Non-pigmented ciliary epithelial cell (primary cell): ENCODE data around the gene VSTM2L.

Source experiments
- DNase-seq: peaks from one replicate; pipeline ENCODE4 v3.0.0-alpha.2; 2010; ENCODE audit warnings: low read depth

The VSTM2L gene

DNA sequence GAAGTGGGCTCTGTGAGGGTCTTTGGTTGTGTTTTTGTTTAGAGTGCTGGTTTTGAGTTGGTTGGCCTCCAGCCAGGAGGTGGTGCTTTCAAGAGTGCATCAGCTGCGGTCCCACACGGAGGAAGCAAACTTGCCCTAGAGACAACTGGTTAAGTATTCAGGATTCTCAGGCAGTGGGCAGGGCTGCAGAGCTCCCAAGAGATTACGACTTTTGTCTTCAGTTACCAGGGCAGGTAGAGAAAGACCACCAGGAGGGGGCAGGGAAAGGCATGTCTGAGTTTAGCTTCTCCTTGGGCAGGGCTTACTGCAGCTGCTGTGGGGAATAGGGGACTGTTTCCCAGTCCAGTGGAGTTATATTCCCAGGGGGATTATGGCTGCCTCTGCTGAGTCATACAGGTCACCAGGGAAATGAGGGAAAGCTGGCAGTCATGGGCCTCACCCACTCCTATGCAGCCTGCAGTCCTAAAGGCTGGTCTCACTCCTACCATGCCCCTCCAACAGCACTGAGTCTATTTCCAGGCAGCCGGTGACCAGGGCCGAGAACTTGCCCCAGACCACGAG lies 66.0 kb downstream of the VSTM2L start:
- no peak for DNase-seq

DNA sequence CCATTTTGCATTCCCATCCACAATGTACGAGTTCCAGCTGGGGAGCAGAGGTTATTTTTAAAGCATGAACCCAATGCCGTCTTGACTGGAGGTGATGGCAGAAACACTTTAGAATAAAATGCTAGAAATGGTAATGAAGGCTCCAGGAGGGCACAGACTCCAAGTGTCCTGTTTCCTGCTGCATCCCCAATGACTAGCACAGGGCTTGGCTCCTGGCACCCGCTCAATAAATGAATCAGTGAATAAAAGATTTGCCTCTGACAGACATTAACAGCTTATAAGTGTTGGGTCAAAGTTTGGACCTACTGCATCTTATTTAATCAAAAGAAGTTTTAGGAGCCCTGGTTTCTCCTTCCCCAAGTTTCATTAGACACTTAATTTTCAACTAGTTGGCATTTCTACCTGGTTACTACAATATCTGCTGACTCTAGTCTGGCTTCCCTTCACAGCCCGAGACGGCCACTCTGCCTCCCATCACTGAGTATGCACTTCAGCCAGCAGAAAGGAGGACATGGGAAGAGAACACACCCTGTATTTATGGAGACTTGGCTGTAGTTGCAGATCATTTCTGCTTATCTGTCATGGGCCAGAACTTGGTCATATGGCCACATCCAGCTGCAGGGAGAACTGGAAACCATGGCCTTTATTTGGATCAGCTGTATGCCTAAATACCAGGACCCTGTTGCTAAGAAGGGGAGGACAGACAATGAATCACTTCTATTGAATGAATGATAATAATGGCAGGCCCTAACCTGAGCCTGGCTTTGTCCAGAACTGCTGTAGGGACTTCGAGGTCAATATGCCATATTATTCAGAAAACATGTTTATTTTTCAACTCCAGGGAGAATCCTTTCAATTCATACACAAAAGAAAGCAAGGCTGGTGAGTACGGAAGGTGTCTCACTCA lies 67.3 kb downstream of the VSTM2L start:
- no peak for DNase-seq

DNA sequence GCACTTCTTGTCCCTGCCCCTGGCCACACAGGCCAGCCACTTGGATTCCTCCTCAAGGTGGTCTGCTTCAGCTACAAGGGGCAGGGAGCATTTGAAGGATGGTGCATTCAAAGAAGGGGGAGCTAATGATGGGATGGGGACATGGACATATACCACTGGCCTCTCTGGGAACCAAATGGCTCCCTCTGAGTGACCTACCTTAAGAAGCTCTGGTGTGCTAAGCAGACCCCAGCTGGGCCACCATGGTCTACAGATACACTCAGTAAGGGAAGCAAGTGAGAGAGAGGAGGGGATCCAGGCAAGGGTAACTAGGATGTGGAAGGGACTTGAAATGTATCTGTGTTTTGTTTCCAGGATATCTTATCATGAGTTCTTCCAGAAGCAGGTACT lies 67.9 kb downstream of the VSTM2L start:
- DNase-seq: no peak

DNA sequence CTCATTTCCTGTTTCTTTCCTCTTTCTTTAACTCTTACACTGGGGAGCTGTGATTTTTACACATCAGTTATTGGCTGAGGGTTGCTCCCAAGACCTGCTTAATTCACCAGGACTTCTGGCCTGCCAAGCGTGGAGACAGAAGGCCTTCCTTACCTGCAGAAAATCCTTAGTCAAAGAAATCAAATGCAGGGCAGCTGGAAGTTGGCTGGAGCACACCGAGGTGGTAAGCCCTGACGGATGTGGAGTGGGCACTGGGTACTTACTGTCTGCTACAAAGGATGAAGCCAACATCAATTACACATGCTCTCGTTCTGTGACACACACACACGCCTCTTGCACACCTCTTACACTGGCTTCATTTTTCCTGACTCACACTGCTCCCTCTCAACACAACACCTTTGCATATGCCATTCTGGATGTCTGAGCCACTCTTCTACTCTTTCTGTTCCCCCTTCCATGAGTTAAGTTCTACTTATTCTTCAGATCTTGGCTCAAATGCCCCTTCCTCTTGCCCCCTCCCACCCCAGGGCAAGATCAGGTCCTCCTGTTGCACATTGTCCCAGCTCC lies 68.7 kb downstream of the VSTM2L start:
- DNase-seq: no peak

DNA sequence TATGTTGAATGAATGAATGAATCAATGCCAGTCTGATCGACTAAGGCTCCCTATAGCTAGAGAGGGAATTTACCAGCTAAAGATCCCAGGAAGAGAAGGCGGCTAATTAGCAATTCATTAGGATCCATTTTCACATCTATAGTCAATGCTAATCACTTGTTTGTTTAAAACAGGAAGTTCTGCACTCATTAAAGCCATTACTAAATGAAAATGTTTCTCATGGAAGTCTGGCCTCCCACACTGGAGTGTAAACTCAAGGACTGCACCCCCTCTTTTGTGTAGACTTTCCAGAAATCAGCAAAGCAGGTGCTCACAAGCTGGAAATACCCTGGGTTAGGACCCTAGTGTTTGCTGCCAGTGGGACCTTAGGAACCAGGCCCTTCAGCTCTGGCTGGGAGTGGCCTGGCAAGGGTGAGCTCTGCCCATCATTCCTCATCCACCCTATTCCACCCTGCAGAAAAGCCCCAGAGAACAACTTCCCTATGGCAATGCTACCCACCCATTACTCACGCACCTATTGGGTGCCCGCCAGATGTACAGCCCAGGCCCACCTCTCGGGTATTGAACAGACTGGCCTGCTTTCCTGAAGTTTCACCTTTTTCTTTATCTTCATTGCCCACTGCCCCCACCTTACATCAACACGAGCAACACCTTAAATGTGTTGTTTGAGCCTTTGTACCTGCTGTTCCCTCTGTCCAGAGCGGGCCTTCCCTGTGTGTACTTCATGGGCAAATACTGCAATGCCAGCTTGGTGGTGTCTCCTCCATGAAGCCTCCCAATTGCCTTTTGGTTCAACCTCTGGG lies 69.5 kb downstream of the VSTM2L start:
- DNase-seq: no peak

DNA sequence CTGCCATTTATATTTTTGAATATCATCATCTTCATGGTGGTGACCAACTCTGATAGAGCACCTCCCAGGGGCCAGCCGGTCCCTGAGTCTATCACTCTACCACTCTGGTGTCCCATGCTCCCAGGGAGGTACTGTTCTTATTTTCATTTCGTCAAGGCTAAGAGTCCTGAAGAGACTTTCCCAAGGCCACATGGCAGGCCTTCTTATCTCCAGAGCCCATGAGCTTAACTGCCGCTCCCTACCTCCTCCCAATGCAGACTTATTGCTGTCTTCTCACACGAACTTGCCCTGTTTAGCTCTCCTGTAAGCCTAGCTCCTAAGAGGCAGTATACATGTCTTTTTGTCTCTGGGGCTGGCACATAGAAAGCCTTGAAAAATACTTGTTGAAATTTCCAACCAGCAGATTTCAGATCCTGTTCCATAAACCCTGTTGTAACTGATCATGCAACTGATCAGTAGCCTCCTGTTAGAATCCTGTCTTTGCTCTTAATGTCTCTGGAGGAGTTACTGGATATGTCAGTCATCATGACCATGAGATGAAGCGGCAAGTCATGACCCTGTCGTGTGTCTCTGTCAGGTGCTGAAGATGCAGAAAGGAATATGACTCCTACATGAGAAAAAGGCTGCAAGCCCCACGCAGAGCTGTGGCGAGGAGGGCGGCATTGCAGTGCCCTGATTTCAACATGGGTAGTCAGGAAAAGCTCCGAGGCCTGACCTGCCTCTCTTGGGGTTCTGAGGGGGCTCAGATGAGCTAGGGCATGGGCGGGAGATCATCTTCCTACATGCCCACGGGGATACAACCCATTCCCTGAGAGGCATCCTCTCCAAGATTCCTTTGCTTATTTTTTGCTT lies 70.4 kb downstream of the VSTM2L start:
- no peak for DNase-seq

DNA sequence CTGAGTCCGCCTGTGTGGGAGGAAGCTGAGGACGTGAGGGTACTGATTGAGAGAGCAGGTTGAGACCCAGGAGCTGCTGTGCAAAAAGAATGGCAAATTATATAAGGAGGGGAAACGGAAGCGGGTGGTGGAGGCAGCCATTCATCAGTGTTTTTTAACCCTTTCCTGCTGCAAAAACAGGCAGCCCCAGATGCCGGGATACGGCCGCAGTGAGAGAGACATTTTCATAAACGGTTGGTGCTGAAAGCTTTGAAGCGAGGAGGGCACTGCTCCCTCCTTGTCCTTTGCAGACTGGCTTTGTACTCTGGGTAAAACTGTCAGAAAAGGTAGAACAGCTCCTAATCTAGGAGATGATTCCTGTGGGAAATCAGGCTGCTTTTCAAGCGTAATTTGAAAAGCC lies 74.0 kb downstream of the VSTM2L start:
- DNase-seq: no peak

DNA sequence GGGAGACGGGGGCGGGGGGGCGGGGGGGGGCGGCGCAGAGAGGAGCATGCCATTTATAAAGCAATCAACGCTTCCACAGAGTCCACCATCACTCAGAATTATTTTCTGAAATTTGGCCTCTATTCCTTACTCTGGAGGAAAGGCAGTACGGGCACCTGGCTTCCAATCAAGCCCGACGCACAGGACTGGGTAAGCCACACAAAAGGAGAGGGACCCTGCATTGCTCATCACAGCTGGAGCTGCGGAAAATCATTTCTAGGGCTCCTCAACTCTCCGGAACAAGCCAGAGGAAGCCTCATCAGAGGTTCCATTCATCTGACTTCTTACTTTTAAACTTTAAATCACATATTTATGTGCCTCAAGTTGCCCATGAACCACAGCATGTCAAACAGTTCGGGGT lies 74.4 kb downstream of the VSTM2L start:
- no peak for DNase-seq

DNA sequence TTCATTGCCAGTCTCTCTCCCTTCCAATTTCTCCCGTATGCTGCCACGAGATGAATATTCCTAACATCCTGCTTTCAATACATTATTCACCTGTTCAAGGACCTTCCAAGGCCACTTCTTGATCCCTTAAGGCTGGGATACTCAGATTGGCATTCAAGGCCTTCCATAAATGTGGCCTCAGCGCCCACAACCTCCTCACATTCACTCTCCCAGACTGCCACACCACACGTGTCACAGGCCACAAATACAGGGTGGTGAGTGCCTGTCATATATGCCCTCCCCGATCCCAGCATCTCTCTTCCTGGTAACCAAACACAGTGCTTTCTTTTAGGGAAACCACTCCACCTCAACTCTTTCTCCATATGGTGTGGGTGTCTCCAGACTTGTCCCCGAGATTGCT lies 74.9 kb downstream of the VSTM2L start:
- DNase-seq: no peak

DNA sequence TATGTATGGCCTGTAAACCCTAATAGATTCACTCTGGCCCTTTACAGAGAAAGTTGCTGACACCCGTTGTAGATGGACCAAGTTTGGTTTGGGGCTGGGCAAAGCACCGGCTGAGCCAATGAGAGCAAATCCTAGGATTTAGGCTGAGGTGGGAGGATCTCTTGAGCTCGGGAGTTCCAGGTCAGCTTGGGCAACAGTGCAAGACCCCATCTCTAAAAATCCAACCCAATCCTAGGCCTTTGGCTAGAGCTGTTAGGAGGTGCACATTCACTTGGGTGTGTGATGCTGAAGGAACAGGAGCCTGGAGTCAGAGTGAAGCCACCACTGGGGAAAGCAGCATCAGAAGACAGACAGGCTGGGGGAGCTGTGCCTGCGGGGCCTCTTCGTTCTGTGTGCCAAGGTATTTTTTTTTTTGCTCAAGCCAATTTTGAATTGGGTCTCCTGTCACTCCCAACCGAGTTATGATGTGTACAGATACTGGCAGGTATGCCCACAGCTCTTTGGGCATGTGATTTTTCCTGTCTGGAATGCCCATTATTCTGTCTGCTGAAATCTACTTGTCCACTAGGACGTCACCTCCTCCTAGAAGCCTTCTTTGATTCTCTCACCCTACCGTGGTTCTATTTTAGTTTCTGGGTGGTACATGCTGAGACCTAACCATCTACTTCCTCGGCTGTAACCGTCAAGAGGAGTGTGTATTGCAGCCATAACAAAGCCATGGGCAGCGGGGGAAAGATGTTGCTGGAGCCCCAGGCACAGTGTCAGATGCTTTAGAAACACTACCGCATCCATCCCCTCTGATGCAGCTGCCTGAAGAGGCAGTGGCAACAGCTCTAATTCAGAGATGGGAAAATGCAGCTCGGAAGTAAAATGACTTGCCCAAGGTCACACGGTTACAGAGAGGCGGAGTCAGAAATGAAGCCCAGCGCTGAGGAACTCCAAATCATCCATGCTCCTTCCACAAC lies 76.4 kb downstream of the VSTM2L start:
- DNase-seq: no peak

DNA sequence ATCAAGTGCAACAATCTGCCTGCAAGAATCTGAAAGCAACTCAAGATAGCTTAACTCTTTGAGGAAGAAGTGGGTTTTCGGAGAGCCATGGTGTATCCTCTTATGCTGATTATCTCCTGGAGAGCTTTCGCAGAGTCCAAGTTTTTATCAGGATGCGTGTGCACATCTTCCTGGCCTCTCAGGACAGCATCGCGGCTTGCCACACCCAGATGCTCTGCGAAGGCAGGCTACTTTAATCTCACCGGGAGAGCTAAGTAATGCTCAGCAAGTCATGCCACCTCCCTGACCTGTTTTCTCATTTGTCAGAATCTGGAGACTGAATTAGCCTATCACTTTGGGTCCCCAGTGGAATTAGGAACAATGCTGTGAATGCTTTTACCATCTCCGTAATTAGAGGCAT lies 77.5 kb downstream of the VSTM2L start:
- DNase-seq: no peak

DNA sequence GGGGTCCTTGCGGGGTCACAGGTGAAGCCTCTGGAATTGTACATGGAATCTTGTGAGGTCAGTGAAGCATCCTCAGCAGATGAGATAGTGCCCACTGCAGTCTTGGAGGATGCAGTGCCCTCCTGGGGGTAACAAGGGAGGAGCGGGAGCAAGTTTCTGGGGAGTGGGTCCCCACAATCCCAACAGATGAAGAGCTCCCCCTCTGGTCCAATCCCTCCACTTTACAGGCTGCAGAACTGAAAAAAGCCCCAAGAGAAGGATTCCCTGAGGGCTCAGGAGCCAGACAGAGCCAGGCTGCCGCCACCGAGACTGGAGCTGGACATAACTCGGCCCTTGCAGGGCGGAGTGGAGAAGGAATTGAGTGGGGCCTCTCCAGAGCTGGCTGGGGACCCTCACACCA lies 77.9 kb downstream of the VSTM2L start:
- DNase-seq: no peak

DNA sequence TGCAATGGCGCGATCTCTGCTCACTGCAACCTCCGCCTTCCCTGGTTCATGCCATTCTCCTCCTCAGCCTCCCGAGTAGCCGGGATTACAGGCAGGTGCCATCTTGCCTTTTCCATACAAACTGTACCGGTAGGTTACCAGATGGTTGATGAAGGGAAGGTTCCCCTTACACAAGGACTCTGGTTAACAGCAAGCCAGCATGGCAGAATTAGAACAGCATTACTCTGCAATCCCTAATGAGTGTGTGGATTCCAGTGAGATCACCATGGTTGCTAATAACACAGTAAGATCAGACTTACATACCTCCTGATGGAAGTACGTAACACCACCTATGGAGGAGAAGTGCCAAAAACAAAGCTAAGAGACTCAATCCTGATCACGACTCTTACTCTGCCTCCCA lies 78.6 kb downstream of the VSTM2L start:
- no peak for DNase-seq

DNA sequence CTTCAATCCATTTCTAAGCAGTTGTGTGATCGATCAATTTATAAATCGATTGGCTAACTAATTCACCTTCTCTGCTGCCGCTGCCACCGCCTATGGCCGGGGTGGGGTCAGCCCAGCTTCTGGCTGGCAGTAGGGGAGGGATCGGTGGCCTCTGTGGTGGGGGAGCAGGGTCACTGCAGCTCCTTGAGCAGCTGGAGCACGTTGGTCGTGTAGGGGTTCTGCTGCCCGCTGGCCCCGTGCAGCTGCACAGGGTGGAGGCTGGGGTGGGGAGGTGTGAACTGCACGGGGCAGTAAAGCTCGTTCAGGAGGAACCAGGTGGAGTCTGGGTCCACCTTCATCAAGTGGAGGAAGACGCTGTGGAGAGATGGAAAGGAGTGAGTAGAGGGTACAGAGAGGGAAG lies 80.4 kb downstream of the VSTM2L start:
- no peak for DNase-seq

DNA sequence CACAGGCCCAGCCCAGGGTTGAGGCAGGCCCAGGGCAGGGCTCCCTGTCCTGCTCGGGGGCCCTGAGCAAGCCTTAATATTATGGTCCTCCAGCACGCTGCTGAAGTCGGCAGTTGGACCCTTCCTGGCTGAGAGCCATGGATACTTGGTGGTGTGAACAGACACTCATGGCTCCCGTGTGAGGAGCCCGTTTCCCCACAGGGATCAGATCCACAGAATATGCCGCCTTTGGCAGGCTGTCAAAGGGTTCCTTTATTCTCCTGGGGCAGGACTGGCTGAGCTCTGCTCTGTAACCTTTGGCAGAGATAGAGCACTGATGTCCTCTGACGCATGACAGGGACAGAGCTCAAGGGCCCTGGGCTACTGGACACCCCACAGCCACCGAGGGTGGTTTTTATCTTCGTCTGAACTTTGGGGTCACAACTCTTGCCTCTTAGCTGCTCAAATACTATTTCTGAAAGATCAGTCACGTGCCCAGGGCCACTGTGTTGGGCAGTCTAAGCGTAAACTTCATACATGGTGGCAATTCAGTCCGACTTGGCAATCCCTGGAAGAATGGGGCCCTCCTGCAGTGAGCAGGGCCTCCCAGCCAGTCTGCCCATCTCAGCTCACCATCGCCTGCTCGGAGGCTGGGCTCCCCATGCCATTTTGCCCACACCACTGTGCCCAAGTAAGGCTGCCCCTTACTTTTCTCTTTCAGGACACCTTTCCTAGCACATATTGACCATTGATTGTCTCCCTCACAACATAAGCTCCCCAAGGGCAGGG lies 81.3 kb downstream of the VSTM2L start:
- DNase-seq: no peak

DNA sequence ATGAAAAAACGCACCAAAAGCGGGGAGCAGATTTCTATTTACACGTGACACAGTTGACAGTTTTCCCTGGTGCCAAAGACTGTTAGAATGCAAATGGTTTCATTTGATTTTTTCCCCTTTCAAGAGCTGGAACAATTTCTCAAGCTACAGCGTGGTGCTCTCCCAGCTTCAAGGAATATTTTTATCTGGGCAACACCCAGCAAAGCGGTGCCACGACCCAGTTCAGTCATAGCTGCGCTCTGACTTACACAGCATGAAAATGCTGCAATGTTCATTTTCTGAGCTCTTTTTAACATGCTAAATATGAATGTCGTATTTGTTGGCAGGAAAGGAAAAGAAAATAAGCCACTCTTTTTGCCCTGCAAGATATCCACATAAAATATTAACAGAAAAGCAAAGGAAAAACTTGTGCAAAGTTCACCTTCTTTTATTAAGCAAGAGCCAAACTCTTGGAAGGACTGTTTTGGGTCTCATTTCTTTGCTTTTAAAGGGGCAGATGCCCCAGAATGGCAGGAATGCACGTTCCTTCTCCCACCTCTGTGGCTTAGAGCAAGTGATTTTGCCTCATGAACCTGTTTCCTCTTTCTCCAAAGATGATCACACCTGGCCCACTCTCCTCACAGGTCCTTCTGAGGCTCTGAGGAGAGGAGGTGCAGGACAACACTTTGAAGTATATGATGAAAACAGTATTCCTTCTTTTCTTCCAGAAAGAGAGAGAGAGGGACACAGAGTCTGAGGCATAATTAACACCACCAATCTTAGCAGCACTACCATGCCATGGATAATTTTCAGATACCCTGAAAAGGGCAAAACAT lies 83.3 kb downstream of the VSTM2L start:
- no peak for DNase-seq

DNA sequence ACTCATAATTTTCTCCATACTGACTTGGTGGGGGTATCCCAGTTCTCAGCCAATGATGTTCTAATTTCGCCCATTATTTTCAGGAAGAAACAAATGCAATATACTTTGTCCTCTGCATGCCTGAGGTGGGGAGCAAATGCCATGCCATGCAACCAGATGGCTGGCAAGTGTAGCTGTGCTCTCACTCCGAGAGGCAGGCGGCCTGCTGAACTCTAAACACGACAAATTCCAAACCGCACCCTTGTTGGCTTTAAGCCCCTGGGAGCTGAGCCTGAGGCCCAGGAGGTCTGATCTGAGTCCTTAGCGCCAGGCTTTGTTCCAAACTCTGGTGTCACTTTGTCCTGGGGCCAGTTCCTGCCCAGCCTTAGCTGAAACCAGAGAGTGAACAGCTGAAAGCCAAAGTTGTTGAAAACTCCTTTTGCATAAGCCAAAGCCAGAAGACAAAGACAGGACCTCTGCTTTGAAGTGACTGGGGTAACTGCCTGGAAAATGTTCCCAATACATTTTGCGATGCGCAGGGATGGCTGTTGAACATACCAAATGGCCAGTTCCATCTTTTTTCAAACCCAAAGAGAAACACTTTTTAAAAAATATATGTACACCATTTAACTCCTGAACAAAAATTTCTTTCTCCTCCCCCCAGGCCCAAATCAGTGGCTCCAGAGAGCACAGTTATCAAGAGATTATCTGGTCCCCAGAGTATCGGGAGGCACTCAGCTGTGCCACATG lies 84.1 kb downstream of the VSTM2L start:
- no peak for DNase-seq

DNA sequence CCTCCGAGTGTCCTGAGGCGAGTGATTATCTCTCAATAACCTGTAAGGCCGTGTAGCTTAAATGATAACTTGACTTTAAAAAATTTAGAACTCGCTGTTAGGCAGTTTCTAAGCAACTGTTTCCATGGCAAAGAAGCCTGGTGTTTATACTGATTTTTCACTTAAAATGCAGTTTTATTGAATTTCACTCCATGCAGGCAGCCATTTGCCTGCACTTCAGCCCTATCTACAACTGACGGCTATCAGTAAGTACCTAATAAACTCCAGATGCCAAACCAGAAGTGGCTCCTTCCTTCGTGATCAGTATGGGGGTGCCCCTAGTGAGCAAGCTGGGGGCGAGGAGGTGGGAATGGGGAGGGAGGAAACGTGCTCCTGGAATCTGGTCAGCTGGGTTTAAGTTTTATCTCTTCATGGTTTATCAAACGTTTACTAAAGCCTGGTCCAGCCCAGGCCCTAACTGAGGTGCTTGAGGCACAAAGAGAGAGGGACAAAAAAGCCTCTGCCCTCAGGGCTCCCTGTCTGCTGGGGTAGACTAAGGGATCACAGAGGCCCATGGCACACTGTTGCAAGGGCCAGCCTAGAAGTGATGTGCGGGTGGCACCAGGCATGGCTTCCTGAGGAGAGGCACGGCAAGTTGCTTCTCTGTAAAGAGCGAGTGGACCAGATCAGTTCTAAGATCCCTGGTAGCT lies 84.8 kb downstream of the VSTM2L start:
- DNase-seq: no peak
